Inferior parietal cortex (tissue), 1 donor: ENCODE data around the gene NAALAD2.
"Not testable (repeated sequence)": the region's sequence is repeated elsewhere in the genome, so short reads cannot be mapped to it uniquely, and the experiment has no call there.

Source experiments
- DNase-seq: peaks from one replicate; pipeline ENCODE4 v3.0.0-alpha.2; 2016; ENCODE audit errors: extremely low spot score

The NAALAD2 gene

DNA sequence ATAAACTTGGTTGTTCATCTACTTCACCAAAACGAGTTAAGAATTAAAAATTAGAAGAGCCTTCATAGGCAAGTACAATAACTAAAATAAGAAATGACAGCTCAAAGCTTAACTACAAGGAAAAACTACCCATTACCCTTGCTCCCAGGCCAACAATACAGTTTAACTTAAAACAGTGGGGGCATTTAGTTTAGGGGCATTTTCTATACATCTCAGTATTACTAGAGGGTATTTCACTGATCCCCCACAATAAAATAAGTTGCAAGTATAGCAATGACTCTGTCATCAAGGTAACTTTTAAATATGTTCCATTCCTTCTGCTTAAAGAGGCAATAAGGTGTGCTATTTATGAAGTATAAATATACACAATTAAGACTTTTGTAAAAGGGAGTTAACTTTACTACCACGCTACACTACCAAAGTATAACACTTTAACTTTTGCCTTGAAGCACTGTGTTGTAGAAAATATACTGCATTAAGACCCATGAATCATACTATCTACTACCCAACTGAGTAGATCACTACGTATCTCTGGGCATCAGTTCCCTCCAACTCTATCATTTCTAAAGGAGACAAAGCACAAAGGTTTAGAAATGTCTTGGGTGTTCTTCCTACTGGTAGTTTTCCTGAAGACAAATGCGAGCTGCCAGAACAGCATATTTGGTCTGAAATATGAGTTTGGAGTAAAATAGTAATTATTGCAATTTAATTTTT, 58.6 kb downstream of the NAALAD2 start:
- no peak for DNase-seq

DNA sequence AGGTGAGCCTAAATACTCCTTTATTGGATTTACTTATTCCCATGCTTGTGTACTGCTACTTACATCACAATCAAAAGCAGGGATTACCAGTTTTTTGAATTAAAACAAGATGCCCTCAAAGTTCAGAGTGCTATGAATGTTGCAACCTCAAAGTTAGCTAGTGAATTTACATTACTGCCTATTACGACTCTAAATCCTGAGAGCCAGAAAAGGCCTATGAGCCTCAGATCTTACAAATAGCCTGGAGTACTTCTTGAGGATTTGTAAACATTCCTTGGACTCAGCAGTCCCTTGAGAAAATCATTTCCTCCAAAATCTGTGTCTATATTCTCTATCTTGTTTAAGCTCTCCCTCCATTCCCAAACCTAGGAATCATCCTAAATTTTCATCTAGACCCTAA, 62.9 kb downstream of the NAALAD2 start:
- no peak for DNase-seq

DNA sequence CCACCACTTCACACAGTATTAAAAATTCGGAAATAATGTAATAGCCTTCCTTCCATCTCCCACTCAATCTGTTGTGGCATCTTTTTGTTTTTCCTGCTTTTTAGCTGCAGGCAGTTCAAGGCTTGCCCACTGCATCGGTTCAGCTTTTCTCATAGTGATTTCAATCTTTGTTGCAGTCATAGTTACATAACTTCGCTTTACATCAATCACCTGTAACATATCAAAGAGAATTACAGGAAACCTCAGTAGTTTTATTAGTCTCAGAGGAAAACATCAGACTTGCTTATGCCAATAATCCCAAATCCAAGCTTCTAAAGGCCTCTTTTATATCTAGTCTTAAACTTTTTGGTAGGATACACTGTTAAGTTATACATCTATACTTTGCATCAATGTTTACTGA, 67.9 kb downstream of the NAALAD2 start:
- DNase-seq = no peak

DNA sequence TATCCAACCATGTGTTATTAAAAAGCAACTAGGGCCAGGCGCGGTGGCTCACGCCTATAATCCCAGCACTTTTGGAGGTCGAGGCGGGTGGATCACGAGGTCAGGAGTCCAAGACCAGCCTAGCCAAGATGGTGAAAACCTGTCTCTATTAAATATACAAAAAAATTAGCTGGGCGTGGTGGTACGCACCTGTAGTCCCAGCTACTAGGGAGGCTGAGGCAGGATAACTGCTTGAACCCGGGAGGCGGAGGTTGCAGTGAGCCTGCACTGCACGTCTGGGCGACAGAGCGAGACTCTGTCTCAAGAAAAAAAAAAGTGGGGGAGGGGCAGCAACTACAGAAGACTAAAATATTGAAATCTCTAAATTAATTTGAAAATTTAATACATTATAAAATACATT, 69.9 kb downstream of the NAALAD2 start:
- no peak for DNase-seq

DNA sequence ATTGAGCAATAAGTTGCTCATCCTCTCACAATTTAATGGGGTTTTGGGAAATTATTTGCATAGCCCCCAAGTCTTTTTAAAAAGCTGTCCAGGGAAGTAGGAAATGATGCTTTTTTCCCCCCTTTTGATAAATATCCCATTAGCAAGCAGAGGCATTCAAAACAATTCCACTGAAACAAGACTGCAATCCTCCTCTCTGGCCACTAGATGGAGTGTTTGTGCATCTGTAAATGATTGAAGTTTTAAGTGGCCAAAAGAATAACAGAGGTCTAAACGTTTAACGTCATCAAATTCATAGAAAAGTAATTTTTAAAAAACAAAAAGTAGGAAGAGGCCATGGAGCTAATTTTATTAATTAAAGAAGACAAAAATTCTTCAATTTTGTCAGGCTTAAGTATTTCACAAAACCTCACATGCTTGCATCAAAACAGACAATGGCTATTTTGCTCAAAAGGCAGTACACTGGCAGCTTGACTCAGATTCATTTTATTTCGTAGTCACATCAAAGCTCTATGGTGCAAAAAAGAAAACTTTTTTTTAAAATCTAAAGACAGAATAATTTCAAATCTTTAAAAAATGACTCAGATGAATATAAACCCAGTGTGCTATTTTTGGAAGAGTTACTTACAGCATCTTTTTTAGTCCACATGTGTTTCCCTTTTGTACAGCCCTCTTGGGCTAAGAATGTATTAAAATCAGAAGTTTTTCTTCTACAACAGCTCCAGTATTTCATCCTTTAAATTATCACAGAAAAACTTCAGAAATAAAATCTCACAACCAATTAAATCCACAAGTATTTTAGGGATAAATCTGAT, 70.6 kb downstream of the NAALAD2 start:
- peak; percentile 84 for DNase-seq

DNA sequence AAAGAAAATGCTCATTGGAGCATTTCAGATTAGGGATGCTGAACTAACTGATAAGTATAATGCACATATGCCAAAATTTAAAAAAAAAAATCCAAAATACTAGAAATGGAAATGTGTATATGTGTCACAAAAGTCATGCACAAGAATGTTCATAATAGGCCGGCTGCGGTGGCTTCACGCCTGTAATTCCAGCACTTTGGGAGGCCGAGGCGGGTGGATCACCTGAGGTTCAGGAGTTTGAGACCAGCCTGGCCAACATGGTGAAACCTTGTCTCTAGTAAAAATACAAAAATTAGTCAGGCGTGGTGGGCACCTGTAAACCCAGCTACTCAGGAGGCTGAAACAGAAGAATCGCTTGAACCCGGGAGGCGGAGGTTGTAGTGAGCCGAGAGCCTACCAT, 73.5 kb downstream of the NAALAD2 start:
- DNase-seq = not testable (repeated sequence)

DNA sequence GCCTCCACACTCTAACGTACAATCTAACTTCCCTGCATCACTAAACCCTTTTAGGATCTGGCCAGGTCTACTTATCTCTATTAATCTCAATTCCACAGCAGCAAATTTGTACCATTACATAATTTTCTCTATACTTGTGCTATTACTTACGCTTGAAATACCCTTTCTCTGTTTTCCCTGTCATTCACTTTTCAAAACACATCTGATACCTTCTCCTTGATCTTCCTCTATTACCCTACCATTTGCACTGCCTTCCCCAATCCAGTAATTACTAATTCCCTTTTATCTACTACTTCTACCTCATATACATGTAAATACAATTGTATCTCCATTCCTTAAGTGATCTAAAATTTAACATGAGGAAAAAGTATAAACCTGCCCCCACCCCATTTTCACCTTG, 74.4 kb downstream of the NAALAD2 start:
- DNase-seq = no peak

DNA sequence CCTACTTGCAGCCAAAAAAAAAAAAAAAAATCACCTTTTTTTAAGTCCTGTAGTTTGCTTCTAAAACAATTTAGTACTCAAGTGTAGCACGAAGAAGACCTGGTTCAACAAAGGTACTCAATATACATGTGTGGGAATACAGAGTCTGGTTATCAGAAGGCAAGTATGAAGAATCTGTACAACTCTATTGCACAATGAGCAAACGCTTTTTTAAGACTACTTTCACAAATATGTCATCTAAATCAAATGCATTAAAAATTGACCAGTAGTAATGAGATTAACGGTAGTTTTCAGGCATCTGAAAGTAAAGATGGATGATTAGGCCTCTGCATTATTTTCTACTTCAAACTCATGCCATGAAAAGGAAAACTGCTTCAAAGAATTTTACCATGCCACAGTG, 78.9 kb downstream of the NAALAD2 start:
- no peak for DNase-seq

DNA sequence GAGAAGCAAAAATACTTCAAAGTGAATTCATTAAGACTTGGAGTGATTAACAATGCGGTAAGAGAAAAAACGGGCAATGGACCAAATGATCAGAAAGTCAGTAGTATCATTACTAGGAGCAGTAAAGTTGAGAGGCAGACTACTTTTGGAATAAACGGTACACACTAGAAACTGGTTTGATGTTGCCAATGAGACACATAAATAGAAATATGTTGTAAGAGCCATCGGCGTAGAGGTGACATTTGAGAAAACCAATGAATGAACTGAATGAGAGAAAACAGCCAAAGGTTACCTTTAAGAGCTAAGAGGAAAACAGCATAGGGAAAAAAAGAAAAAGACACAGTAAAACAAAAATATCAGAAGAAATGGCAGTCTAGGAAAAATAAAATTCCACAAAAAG, 82.1 kb downstream of the NAALAD2 start:
- no peak for DNase-seq

DNA sequence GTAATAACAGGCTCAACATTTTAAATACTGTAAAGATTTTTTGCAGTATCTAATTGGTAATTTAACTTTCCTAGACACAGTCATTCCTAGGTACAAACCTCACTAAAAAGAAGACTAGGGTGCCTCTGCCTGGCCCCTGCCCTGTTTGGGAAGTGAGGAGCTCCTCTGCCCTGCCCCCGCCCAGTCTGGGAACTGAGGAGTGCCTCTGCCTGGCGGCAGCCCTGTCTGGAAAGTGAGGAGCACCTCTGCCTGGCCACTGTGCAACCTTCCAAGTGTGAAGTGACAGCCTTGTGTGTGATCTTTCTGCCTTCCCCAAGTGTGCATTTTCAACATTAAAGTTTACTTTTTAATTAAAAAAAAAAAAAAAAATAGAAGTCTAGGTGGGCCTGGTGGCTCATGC, 84.1 kb downstream of the NAALAD2 start:
- no peak for DNase-seq

DNA sequence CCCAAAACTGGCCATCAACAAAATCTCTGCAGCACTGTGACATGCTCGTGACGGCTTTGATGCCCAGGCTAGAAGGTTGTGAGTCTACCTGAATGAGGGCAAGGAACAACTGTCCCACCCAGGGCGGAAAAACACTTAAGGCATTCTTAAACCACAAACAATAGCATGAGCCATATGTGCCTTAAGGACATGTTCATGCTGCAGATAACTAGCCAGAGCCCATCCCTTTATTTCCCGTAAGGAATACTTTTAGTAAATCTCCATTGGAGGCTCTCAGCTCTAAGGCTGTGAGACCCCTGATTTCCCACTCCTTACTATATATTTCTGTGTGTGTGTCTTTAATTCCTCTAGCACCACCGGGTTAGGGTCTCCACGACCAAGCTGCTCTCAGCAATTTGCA, 85.0 kb downstream of the NAALAD2 start:
- no peak for DNase-seq

DNA sequence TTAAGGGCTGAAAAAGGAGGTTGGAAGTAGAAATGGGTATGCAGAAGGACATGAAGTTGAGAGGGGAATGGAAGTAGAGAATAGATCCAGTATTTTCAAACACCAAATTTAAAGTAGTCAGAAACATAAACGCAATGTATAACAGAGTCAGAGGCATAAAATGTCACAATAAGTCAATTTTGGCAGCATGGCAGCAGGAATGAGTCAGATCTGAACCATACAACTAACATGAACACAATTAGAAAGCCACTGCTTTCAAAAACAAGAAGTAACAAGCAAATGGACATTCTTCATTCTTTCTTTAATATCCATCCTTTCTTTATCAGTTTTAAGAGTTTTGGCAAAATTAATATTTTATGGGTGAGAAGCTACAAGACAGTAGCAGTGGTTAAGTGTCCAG, 85.9 kb downstream of the NAALAD2 start:
- no peak for DNase-seq

DNA sequence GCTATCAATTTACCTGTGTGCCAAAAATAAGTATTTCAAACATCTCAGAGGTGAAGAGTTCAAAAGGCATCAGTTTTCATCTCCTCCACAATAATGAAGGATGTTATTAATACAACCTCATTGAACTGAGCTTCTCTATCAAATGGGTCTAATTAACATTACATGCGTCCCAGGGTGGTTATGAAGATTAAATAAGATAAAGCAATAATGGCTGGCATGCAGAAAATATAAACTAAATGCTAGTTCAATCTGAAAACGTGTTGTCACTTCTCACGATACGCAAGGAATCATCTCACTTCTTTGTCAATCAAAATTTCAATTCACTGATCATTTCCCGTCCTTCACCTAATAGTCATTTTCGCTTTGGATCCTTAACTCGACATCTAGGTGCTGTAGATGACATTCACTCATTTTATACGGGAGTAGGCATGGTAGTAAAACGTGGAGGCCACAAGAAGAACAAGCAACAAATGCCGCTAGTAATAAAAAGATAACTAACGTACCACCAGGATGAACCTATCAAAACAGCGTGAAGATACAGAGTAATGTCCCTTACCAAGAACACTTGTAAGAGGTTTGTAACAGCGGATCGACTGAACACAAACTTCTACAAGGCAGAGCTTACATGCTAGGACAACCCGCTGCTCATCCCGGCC, 87.5 kb downstream of the NAALAD2 start:
- no peak for DNase-seq

DNA sequence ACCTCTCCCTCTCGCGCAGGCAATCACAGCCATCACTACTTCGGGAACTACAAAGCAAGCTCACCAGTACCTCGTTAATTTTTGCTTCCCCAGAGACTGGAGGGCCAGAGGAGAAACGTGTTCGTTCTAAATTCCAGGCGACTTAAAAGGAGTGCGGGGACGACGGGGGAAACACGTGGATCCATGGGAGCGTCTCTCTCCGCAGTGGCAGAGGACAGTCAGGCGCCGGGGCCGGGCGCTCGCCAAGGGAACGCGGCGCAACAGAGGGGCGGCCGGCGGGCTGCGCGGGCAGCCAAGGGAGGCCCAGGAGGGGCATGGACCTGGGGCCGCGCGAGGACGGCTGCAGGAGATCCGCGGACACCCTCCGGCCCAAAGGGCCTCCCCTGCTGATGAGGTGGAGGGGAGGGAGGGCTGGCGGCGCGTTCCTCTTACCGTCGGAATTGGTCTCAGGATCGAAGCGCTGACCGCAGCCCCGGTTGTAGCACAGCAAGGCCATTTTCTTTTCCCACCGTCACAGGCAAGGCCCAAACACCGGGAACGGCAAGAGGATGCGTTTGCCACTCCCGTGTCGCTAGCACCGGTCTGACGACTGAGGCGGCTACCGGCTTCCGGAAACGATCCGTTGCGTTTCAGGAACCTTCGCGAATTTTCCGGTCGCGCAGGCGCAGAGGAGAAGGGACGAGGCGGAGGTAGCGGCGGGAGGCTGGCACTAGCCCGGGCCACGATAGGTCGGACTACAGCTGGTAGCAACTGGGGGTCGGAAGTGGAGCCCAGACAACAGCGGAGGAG, 88.2 kb downstream of the NAALAD2 start, which contains the start of gene CHORDC1:
Gene CHORDC1, minus strand, starts transcription at position 591 of the 789 bp plus-strand sequence. Its CDS starts 95 bp downstream, at position 496.
- peak; percentile 98 for DNase-seq

DNA sequence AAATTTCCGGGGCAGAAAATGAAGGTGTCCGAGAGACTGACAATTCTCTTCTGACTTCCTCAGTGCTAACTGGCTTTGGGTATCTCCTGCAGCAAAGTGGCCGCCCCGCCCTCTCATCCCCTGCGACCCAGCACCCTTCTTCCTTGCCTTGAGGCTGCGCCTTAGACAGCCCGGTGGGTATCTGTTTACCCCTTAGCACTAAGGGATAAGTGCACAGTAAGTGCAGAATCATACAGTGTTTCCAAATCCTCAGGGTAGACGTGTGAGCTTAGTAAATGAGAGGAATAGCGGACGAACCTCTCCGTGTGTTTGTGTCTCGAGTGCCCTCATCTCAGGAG, 88.8 kb downstream of the NAALAD2 start:
- DNase-seq = peak; percentile 78

DNA sequence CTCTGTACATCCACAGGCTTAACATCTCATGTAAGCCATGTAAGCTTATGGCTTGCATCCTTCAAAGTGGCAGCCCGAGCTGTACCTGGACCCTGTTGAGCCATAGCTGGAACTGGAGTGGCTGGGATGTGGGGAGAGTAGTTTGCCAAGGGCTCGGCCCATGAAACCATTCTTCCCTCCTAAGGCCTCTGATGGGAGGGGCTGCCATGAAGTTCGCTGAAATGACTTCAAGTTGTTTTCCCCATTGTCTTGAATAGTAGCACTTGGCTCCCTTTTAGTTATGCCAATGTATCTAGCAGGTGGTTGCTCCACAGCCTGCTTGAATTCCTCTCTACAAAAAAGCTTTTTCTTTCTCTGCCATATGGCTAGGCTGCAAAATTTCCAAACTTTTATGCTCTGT, 93.6 kb downstream of the NAALAD2 start:
- DNase-seq = no peak

DNA sequence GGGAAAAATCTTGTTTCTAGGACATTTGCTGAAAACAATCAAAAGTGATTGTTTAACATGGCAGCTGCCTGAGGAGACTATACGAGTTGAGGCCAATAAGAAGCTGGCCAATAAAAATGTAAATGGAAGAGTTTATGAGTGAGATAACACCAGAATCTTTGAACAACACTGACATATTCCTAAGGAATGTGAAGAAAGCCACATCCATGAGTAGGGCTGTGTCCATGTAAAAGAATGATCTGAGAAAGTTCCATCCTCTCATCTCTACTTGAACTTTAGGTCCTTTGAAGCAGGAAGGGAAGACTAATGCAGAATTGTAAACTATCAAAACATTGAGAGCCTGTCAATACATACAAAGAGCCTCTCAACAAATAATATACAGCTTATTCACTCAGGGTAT, 95.3 kb downstream of the NAALAD2 start:
- no peak for DNase-seq

DNA sequence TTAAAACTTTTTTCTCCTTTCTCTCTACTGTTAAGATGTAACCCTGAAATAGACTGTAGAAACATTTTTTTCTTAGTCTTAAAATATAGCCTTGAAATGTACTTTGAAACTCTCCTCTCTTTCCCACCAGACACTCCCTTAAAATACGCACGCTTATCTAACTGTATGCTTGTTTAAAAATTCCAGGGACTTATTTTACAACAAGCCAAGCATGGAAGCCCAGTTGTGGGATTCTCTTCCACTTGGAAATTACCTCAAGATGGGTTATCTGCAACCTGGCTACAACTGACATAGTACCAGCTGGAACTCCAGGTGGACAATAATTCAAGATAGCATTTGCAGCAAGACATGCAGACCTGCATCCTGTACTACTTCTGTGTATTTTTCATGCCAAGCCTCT, 100.5 kb downstream of the NAALAD2 start:
- no peak for DNase-seq

DNA sequence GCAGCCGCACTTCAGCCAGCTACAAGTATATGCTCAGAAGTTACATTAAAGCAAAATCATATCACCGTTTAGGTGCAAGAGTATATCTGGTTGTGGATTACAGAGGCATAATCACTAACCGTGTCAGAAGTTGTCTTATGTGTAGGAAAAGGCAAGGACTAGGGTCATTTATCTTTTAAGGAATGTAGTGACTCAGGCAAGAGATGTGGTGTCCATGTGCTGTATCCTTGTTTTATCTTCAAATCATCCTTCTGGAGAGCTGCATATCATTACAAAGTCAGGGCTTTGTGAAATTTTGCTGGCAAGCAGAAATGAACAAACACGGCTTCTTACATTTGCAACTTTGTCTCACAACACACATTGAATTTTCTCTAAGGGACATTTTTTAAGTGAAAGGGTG, 101.1 kb downstream of the NAALAD2 start:
- DNase-seq = no peak

DNA sequence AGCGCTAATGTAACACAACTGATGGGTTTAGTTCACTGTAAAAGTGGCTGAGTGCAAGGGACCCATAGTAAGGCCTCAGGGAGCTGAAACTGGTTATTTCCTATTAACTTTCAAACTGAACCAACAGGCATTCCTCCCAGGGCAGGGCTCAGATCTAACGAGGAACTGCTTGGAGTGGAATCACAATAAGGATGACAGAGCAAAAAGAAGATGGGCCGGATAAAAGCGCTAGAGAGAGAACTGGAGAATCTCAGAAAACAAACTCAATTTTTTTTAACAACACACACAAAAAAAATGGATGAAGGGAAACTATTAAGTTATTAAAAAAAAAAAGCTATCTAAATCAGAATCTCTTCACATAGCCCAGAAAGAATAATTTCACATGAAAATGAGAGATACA, 102.5 kb downstream of the NAALAD2 start:
- no peak for DNase-seq

DNA sequence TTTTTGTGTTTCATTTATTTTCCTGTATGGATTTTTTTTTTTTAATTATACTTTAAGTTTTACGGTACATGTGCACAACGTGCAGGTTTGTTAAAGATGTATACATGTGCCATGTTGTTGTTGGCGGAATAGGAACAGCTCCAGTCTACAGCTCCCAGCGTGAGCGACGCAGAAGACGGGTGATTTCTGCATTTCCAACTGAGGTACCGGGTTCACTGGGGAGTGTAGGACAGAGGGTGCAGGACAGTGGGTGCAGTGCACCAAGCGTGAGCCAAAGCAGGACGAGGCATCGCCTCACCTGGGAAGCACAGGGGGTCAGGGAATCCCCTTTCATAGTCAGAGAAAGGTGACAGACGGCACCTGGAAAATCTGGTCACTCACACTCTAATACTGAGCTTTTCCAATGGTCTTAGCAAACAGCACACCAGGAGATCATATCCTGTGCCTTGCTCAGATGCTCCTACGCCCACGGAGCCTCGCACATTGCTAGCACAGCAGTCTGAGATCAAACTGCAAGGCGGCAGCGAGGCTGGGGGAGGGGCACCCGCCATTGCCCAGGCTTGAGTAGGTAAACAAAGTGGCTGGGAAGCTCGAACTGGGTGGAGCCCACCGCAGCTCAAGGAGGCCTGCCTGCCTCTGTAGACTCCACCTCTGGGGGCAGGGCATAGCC, 105.6 kb downstream of the NAALAD2 start:
- DNase-seq = not testable (repeated sequence)
